ENCODE measurements around the gene SIPA1L3. TPM values are rescaled to one million over a fixed set of nuclear protein-coding genes. Genes with fewer than 3 reads are reported as not detected.

Gene SIPA1L3
- total and polyA plus RNA-seq, 8 donors: 2.9 to 211 (median 24.3) TPM

DNA sequence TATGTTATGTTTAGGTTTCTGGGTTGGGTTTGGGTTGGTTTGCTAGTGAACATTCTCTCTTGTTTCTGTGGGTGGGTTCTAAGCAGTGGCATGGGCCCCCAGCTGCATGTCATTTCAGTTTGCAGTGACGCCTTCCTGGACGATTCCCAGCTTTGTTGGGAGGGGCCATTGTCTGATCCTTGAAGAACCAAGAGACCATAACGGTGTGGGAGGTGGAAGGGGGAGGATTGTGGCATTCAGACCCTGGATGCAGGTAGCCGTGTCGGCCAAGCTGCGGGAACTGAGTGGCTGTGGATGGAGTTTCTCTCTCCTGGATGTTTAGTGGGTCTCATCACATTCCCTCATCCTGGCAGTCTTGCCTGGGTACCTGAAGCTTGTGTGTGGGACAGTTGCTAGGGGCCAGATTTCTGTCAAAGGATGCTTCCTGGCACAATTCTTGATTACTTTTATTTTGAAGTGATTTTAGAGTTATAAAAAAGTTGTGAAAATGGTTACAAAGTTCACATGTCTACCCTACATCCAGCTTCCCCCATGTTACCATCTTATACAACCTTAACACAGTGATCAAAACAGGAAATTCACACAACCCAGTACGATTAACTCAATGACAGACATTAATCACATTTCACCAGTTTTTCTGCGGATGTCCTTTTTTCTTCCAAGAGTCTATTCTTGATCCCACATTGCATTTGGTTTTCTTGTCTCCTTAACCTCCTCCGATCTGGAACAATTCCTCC lies 123.8 kb downstream of the SIPA1L3 start:
- WGBS, 5 donors: 83 to 87% (median 83%) methylated on average over 9 of the region's 9 CpGs
- intact Hi-C loops (cut with DNase I; ENCODE audit: low total_unique reads): no loop called here

DNA sequence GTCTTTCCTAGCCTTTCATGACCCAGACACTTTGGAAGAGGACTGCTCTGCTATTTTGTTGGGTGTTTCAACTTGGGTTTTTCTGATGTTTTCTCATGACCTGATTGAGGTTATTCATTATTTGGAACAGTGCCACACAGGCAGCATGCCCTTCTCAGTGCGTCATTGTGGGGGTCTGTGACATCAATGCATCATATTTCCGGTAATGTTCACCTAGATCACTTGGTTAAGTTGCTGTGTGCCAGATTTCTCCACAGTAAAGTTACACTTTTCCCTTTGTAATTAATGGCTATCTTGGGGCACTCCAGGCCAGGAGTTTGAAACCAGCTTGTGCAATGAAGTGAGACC lies 124.4 kb downstream of the SIPA1L3 start:
- WGBS, 5 donors: 97 to 98% (median 97%) methylated on average over 2 of the region's 2 CpGs
- H3K27ac ChIP-seq: no peak overlapping the region
- peaks cover 0 to 28% (median 18%) of the 10 kb centered on the region in 4 donors for H3K36me3 ChIP-seq
- no peaks in the 10 kb centered on the region for H3K9me3 ChIP-seq
- no peak for DNase-seq
- H3K4me1 ChIP-seq: peaks cover 4 to 26% (median 18%) of the 10 kb centered on the region in 4 donors
- H3K4me3 ChIP-seq: no peak overlapping the region
- TF ChIP-seq, protein P1, sequence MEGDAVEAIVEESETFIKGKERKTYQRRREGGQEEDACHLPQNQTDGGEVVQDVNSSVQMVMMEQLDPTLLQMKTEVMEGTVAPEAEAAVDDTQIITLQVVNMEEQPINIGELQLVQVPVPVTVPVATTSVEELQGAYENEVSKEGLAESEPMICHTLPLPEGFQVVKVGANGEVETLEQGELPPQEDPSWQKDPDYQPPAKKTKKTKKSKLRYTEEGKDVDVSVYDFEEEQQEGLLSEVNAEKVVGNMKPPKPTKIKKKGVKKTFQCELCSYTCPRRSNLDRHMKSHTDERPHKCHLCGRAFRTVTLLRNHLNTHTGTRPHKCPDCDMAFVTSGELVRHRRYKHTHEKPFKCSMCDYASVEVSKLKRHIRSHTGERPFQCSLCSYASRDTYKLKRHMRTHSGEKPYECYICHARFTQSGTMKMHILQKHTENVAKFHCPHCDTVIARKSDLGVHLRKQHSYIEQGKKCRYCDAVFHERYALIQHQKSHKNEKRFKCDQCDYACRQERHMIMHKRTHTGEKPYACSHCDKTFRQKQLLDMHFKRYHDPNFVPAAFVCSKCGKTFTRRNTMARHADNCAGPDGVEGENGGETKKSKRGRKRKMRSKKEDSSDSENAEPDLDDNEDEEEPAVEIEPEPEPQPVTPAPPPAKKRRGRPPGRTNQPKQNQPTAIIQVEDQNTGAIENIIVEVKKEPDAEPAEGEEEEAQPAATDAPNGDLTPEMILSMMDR (IDR thresholded peaks at IDR 0.05): no peak
- TF ChIP-seq POLR2A (IDR thresholded peaks at IDR 0.05) (no peak), POLR2AphosphoS5 (IDR thresholded peaks at IDR 0.05) (no peak), EP300 (IDR thresholded peaks at IDR 0.05) (no peak)
- no peaks in the 10 kb centered on the region for H3K27me3 ChIP-seq
- intact Hi-C loops (cut with DNase I; ENCODE audit: low total_unique reads): no loop called here

More for the DNA sequence above, 123.8 kb downstream of the SIPA1L3 start:
- no peaks in the 10 kb centered on the region for H3K9me3 ChIP-seq
- no peak for DNase-seq
- H3K4me3 ChIP-seq: no peak overlapping the region
- peaks cover 4 to 22% (median 16%) of the 10 kb centered on the region in 4 donors for H3K4me1 ChIP-seq
- TF ChIP-seq, protein P1 (IDR thresholded peaks at IDR 0.05): no peak
- TF ChIP-seq POLR2AphosphoS5 (IDR thresholded peaks at IDR 0.05) (no peak), EP300 (IDR thresholded peaks at IDR 0.05) (no peak), POLR2A (IDR thresholded peaks at IDR 0.05) (no peak)
- no peaks in the 10 kb centered on the region for H3K27me3 ChIP-seq
- no peak overlapping the region for H3K27ac ChIP-seq
- H3K36me3 ChIP-seq: peaks cover 0 to 28% (median 18%) of the 10 kb centered on the region in 4 donors

DNA sequence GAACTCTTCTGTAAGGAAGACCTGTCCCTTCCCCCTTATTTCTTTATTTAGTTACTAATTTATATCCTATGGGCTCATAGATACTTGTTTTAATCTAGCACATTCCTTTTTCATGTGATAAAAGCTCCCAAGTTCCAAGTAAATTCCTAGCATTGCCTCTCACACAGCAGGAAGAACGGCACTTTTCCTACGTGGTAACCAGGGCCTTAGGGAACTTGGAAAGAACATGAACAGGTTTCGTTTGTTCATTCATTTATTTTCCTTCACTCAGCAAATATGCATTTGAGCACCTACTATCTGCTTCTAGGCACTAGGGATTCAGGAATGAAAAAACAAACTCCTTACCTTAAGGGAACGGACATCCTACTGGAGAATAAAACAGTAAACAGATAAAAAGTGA lies 125.1 kb downstream of the SIPA1L3 start:
- Histone ChIP-seq H3K27me3 (no peaks in the 10 kb centered on the region), H3K9me3 (no peaks in the 10 kb centered on the region), H3K4me3 (no peak overlapping the region), H3K27ac (no peak overlapping the region), H3K36me3 (peaks cover 0 to 28% (median 18%) of the 10 kb centered on the region in 4 donors), H3K4me1 (peaks cover 4 to 33% (median 19%) of the 10 kb centered on the region in 4 donors)
- intact Hi-C loops (cut with DNase I; ENCODE audit: low total_unique reads): no loop called here
- TF ChIP-seq, protein P1 (IDR thresholded peaks at IDR 0.05): no peak
- TF ChIP-seq EP300 (IDR thresholded peaks at IDR 0.05) (no peak), POLR2A (IDR thresholded peaks at IDR 0.05) (no peak), POLR2AphosphoS5 (IDR thresholded peaks at IDR 0.05) (no peak)
- DNase-seq: no peak
- 47 to 72% (median 59%) methylated on average over 4 of the region's 4 CpGs for WGBS, 5 donors

DNA sequence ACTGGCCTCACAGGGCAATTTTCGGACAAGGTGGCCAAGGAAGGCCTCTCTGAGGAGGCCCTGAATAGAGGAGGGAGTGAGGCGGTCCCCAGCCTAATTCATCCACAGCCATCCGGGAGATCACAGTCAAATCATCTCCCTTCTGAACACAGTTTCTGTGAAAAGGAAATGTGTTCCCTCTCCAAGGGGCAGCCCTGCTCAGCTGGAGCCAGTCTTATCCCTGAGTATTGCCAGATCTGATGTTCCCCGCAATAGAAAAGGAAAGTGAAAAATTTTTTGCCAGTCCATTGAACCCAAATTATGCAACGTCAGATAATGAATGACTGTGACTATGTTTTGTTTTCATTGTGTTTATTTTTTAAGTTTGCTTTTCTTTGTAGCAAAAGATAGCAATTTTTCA lies 125.9 kb downstream of the SIPA1L3 start:
- no peak for DNase-seq
- peaks cover 0 to 28% (median 18%) of the 10 kb centered on the region in 4 donors for H3K36me3 ChIP-seq
- TF ChIP-seq, protein P1 (IDR thresholded peaks at IDR 0.05): no peak
- TF ChIP-seq EP300 (IDR thresholded peaks at IDR 0.05) (no peak), POLR2AphosphoS5 (IDR thresholded peaks at IDR 0.05) (no peak), POLR2A (IDR thresholded peaks at IDR 0.05) (no peak)
- intact Hi-C loops (cut with DNase I; ENCODE audit: low total_unique reads): no loop called here
- WGBS, 5 donors: 72 to 76% (median 73%) methylated on average over 5 of the region's 5 CpGs
- peak overlapping the region in 1 of 5 donors; percentile 44 for H3K27ac ChIP-seq
- H3K4me3 ChIP-seq: no peak overlapping the region
- H3K9me3 ChIP-seq: no peaks in the 10 kb centered on the region
- H3K27me3 ChIP-seq: no peaks in the 10 kb centered on the region
- peaks cover 4 to 33% (median 19%) of the 10 kb centered on the region in 4 donors for H3K4me1 ChIP-seq
